GM21576 (cell line): ENCODE data around the gene SRPK2.

Experiments used
- ATAC-seq: cut with Tn5 transposase; IDR thresholded peaks from one replicate; pipeline ENCODE4 v1.9.1; 2021; ENCODE audit warnings: mild to moderate bottlenecking, moderate library complexity; ENCODE audit not compliant: unreplicated experiment

SRPK2 gene

GRCh38 chr7:105107458-105107857 is 281.3 kb downstream of the SRPK2 start:
- no peak for ATAC-seq

DNA sequence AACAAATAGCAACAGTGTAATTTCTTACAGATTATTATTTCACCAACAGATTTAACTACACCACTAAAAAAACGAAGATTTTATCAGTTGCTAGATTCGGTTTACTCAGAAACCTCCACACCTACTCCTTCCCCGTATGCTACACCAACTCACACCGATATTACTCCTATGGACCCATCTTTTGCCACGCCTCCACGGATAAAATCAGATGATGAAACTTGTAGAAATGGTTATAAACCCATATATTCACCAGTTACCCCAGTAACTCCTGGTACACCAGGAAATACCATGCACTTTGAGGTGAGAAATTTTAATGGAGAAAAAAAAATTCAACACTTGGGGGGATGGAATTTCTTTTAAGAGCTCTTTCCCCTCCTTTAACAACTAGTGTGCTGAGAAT is 282.2 kb downstream of the SRPK2 start:
- ATAC-seq, result no peak

GRCh38 chr7:105105579-105105978 is 283.1 kb downstream of the SRPK2 start:
- ATAC-seq, result no peak

GRCh38 chr7:105102557-105103352 is 286.0 kb downstream of the SRPK2 start:
- no peak for ATAC-seq

DNA sequence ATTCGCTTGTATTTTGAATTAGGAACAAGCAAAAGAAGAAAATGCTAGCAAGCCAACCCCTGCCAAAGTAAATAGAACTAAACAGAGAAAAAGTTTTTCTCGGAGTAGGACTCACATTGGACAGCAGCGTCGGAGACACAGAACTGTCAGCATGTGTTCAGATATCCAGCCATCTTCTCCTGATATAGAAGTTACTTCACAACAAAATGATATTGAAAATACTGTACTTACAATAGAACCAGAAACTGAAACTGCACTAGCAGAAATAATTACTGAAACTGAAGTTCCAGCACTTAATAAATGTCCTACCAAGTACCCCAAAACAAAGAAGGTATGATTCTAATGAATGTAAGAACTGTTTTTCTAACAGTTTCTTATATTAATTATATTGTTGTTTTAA is 286.9 kb downstream of the SRPK2 start:
- peak; percentile 61 for ATAC-seq

- peak; percentile 58 for ATAC-seq
Observed at GRCh38 chr7:105098863-105099515, 289.7 kb downstream of the SRPK2 start.

- ATAC-seq, result no peak
Observed at GRCh38 chr7:105097619-105098018, 291.1 kb downstream of the SRPK2 start.

DNA sequence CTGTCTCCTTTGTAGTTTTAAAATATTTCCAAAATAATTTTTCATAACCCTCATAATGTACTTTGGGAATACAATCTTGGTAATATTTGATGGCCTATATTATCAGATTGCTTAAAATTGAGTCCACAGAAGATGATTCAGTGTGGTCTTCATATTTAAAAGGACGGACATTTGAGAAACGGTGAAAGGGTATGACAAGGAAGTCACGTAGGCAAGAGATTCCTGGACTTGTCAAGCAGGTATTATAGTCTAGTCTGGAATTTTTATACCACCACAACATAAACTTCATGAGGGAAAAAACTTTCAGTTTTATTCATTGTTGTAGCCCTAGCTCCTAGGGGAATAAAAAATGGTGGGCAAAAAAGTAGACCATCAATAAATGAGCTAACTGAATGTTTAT is 292.4 kb downstream of the SRPK2 start:
- ATAC-seq, result no peak

GRCh38 chr7:105094966-105095365 is 293.8 kb downstream of the SRPK2 start:
- ATAC-seq, result no peak

- ATAC-seq, result no peak
Observed at GRCh38 chr7:105088456-105088855, 300.3 kb downstream of the SRPK2 start.

- no peak for ATAC-seq
Observed at GRCh38 chr7:105087981-105088380, 300.7 kb downstream of the SRPK2 start.

- ATAC-seq, result no peak
Observed at GRCh38 chr7:105086850-105087249, 301.9 kb downstream of the SRPK2 start.

GRCh38 chr7:105084581-105084980 is 304.1 kb downstream of the SRPK2 start:
- no peak for ATAC-seq

DNA sequence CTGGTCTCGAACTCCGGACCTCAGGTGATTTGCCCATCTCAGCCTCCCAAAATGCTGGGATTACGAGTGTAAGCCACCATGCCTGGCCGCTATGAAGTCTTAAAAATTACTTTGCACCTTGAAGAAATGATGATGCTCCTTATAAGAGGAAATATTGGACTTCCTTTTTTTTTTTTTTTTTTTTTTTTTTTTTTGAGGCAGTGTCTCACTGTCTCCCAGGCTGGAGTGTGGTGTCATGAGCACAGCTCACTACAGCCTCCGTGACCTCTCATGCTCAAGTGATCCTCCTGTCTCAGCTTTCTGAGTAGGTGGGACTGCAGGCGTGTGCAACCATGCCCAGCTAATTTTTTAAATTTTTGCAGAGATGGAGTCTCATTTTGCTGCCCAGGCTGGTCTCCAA is 309.4 kb downstream of the SRPK2 start:
- ATAC-seq, result no peak

DNA sequence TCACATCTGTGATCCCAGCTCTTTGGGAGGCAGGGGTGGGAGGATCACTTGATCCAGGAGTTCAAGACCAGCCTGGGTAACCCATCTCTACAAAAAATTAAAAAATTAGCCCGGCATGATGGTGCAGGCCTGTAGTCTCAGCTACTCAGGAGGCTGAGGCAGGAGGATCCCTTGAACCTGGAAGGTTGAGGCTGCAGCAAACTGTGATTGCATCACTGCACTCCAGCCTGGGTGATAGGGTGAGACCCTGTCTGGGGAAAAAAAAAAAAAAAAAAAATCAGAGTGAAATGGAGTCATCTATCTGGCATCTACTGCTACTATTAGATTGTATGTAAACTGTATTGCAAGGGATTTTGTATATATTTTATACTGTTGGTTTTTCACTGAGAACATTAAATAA is 315.6 kb downstream of the SRPK2 start:
- ATAC-seq, result no peak

DNA sequence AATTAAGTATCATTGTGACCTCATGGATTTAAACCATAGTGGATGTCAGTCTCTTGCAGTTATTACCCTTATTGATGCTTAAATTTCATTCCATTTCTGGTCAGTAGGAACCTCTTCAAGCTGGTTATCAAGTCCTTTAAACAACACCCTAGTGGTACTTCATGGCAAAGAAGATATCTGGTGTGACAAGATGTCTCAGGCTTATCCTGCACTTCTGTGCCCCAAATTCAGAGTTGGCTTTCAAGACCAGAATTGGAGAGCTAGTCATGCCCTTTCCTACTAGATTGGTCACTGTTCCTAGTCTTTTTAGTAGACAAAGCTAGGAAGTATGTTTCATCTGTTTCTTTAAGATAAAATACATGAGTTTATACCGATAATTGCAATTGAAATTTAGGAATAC is 319.8 kb downstream of the SRPK2 start:
- no peak for ATAC-seq

DNA sequence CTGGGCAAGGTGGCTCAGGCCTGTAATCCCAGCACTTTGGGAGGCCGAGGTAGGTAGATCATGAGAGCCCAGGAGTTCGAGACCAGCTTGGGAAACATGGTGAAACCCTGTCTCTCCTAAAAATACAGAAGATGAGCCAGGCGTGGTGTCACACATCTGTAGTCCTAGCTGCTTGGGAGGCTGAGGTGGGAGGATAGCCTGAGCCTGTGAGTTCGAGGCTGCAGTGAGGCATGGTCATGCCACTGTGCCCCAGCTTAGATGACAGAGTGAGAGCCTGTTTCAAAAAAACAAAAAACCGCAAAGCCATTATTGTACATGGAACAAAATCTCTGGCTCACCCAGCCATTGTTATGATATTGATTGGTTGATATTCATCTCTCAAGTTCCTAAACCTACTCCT is 321.0 kb downstream of the SRPK2 start:
- no peak for ATAC-seq
